ENCODE measurements around the gene ELK3. TPM values are rescaled to one million over a fixed set of nuclear protein-coding genes. Genes with fewer than 3 reads are reported as not detected.

Gene ELK3
- total and polyA plus RNA-seq, 4 donors, result 9.1 to 68.5 (median 40.3) TPM

DNA sequence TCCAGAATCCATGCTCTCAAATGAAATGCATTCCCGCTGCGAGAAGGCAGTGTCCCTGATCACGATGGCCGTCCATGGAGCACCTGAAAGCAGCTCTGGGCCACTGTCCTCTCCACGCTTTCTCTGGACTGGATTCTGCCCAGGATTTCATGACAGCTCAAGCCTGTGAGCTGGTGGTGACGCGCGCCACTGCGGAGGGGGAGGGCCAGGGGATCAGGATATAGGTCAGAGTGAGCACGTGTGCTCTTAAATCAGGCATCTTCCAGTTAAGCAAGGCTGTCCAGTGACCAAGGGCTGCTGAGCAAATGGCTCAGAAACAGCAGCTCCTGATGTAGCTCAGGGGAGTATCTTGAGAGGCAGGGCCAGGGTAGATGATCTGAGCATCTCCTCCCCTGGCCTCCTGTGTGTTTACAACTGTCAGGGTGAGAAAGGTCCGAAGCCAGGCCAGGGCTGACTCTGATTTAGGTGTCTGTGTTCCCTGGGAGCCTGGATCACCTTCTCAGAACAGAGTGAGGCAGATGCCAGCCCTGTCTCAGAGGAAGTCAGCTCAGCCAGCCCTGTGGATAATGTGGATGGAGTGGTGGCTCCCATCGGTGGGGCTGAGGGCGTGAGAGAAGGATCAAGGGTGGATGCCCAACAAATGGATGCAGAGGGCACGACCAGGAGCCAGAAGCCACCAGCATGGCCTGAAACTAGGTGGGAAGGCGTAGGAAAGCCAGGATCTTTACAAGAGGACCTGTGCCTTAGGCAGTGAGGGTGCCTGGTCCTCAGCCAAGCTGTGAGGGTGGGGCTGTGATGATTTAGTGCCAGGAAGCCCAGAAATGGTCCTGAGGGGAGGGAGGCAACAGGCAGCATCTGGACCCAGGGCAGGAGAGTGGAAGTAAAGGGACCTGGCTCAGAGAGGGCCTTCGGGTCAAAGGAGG, 55.3 kb downstream of the ELK3 start:
- ATAC-seq (ENCODE audit: insufficient read depth, low FRiP score) (peak; percentile 47), DNase-seq (no peak)
- Histone ChIP-seq H3K9ac (ENCODE audit: insufficient read depth in 1 of 2, low read length in 2 of 2) (no peak overlapping the region), H3K36me3 (ENCODE audit: control insufficient read depth in 4 of 4, insufficient read depth in 4 of 4, low read length in 4 of 4) (peaks cover 6 to 38% (median 29%) of the 10 kb centered on the region in 4 donors), H3K9me3 (ENCODE audit: control insufficient read depth in 4 of 4, insufficient read depth in 3 of 4, low read length in 3 of 4) (no peaks in the 10 kb centered on the region), H3K27ac (ENCODE audit: low read depth in 1 of 2, low read length in 1 of 2) (peak overlapping the region; percentile 29 to 54), H3K4me1 (ENCODE audit: control insufficient read depth in 5 of 5, insufficient read depth in 5 of 5, low read length in 5 of 5) (peaks cover 0 to 11% (median 0%) of the 10 kb centered on the region in 5 donors), H3K4me3 (no peak overlapping the region), H3K27me3 (ENCODE audit: control insufficient read depth in 3 of 3, insufficient read depth in 3 of 3, low read length in 2 of 3) (no peaks in the 10 kb centered on the region)
- 79 to 89% methylated on average over 16 of the region's 16 CpGs for WGBS, 2 donors
- TF ChIP-seq, protein P1, sequence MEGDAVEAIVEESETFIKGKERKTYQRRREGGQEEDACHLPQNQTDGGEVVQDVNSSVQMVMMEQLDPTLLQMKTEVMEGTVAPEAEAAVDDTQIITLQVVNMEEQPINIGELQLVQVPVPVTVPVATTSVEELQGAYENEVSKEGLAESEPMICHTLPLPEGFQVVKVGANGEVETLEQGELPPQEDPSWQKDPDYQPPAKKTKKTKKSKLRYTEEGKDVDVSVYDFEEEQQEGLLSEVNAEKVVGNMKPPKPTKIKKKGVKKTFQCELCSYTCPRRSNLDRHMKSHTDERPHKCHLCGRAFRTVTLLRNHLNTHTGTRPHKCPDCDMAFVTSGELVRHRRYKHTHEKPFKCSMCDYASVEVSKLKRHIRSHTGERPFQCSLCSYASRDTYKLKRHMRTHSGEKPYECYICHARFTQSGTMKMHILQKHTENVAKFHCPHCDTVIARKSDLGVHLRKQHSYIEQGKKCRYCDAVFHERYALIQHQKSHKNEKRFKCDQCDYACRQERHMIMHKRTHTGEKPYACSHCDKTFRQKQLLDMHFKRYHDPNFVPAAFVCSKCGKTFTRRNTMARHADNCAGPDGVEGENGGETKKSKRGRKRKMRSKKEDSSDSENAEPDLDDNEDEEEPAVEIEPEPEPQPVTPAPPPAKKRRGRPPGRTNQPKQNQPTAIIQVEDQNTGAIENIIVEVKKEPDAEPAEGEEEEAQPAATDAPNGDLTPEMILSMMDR (IDR thresholded peaks at IDR 0.05; ENCODE audit: control extremely low read depth, extremely low read depth), result no peak

DNA sequence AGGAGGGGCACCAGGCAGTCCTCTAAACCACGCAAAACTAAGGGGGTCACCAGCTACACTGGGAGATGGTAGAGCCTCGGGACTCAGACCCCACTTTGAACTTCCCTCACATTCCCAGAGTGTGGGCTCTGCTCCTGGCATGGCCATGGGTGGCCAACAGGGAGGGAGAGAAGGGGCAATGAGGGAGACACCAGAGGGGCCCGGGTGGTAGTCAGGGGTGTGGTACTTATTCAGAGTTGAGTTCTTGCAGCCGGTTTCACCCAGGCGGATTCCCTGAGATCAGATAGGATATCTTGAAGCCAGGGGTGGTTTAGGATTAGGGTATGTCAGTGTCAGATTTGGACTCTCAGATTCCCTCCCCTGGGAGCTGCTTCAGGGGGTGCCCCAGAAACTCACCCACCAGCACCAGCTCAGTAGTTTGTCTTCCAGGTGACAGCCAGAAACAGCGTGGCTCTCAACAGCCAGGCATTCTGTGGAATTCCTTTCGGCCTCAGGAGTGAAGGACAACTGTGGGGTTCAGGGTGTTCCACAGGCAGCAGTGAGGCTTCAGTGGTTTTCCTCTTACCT, 56.0 kb downstream of the ELK3 start:
- TF ChIP-seq, protein P1 (IDR thresholded peaks at IDR 0.05; ENCODE audit: control extremely low read depth, extremely low read depth), result no peak
- ATAC-seq (ENCODE audit: insufficient read depth, low FRiP score) (no peak), DNase-seq (no peak)
- no peak overlapping the region for H3K9ac ChIP-seq (ENCODE audit: insufficient read depth in 1 of 2, low read length in 2 of 2)
- no peaks in the 10 kb centered on the region for H3K9me3 ChIP-seq (ENCODE audit: control insufficient read depth in 4 of 4, insufficient read depth in 3 of 4, low read length in 3 of 4)
- no peak overlapping the region for H3K4me3 ChIP-seq
- H3K27ac ChIP-seq (ENCODE audit: low read depth in 1 of 2, low read length in 1 of 2), result peak overlapping the region in 1 of 2 donors; percentile 54
- H3K27me3 ChIP-seq (ENCODE audit: control insufficient read depth in 3 of 3, insufficient read depth in 3 of 3, low read length in 2 of 3), result no peaks in the 10 kb centered on the region
- WGBS, 2 donors, result 88 to 89% methylated on average over 7 of the region's 7 CpGs
- peaks cover 6 to 38% (median 29%) of the 10 kb centered on the region in 4 donors for H3K36me3 ChIP-seq (ENCODE audit: control insufficient read depth in 4 of 4, insufficient read depth in 4 of 4, low read length in 4 of 4)
- H3K4me1 ChIP-seq (ENCODE audit: control insufficient read depth in 5 of 5, insufficient read depth in 5 of 5, low read length in 5 of 5), result peaks cover 0 to 11% (median 0%) of the 10 kb centered on the region in 5 donors

DNA sequence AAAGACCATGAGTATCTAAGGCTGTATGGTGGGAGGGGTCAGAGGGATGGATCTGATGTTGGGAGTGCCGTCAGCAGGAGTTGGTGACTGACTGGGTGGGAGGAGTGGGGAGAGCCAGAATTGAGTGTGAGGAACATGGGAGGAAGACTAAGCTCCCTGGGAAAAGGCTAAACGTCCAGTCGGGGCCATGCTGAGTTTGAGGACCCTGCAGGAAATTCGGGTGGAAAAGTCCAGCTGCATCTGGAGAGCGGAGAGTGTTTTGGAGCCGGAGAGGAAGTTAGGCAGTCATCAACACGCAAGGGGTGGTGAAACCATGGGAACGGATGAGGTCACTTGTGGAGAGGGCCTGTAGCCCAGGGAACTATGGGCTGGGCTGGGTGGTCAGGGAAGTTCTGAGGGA, 60.9 kb downstream of the ELK3 start:
- peak; percentile 75 for ATAC-seq (ENCODE audit: insufficient read depth, low FRiP score)
- peaks cover 3 to 16% (median 6%) of the 10 kb centered on the region in 5 donors for H3K4me1 ChIP-seq (ENCODE audit: control insufficient read depth in 5 of 5, insufficient read depth in 5 of 5, low read length in 5 of 5)
- H3K27me3 ChIP-seq (ENCODE audit: control insufficient read depth in 3 of 3, insufficient read depth in 3 of 3, low read length in 2 of 3), result no peaks in the 10 kb centered on the region
- DNase-seq, result peak; percentile 52 to 80 (median 69)
- no peak overlapping the region for H3K4me3 ChIP-seq
- 46 to 55% methylated on average over 8 of the region's 8 CpGs for WGBS, 2 donors
- no peak overlapping the region for H3K9ac ChIP-seq (ENCODE audit: insufficient read depth in 1 of 2, low read length in 2 of 2)
- H3K27ac ChIP-seq (ENCODE audit: low read depth in 1 of 2, low read length in 1 of 2), result peak overlapping the region; percentile 49 to 72
- TF ChIP-seq, protein P1 (IDR thresholded peaks at IDR 0.05; ENCODE audit: control extremely low read depth, extremely low read depth), result no peak
- H3K9me3 ChIP-seq (ENCODE audit: control insufficient read depth in 4 of 4, insufficient read depth in 3 of 4, low read length in 3 of 4), result no peaks in the 10 kb centered on the region
- peaks cover 4 to 21% (median 18%) of the 10 kb centered on the region in 4 donors for H3K36me3 ChIP-seq (ENCODE audit: control insufficient read depth in 4 of 4, insufficient read depth in 4 of 4, low read length in 4 of 4)
